Left renal cortex interstitium (tissue), 4 donors: ENCODE measurements around the gene TCEAL9. TPM values are rescaled to one million over a fixed set of nuclear protein-coding genes. Genes with fewer than 3 reads are reported as not detected.

Experiments
- polyA plus RNA-seq, 4 donors: library from polyadenylated mRNA; unstranded; fragments of 120-200 nt; gene quantifications; one replicate each; pipeline ENCODE4 v1.2.1, GENCODE V29; 2013; ENCODE audit not compliant: insufficient read length in 4 of 4

TCEAL9 gene
- polyA plus RNA-seq, 4 donors: 195 to 252 (median 216) TPM

Other genes starting within 250 kb of the TCEAL9 start
- 100 to 1,000 TPM; 149 to 177 (median 160) TPM for gene BEX4, start 141.4 kb upstream of the TCEAL9 start, polyA plus RNA-seq
- gene TCEAL8, start 101.4 kb upstream of the TCEAL9 start, polyA plus RNA-seq: 100 to 1,000 TPM; 123 to 168 (median 141) TPM
- 10 to 100 TPM; 13.6 to 15.9 (median 14.8) TPM for gene TCEAL5, start 79.8 kb upstream of the TCEAL9 start, polyA plus RNA-seq
- gene BEX2, start 45.5 kb upstream of the TCEAL9 start, polyA plus RNA-seq: 10 to 100 TPM; 67.7 to 89.6 (median 80.8) TPM
- gene TCEAL7, start 26.3 kb upstream of the TCEAL9 start, polyA plus RNA-seq: 10 to 100 TPM; 30.6 to 49.6 (median 38.2) TPM
- gene BEX3, start 20.0 kb downstream of the TCEAL9 start, polyA plus RNA-seq: 100 to 1,000 TPM; 494 to 583 (median 538) TPM
- 1 to 10 TPM; 1.9 to 4.8 (median 3.5) TPM for gene RAB40A, start 163.0 kb downstream of the TCEAL9 start, polyA plus RNA-seq
- 100 to 1,000 TPM; 153 to 204 (median 173) TPM for gene TCEAL4, start 229.0 kb downstream of the TCEAL9 start, polyA plus RNA-seq